HEK293 (cell line): ENCODE data around the gene TM7SF3.
A peak's percentile ranks its signal among the peaks of the same experiment; 100 is the strongest.

Source experiments
- CTCF ChIA-PET: fragments of 350-600 bp; formaldehyde crosslinking; extraction: SDS; loops from one replicate; lab custom pipeline; 2021; ENCODE audit warnings: antibody characterized with exemption; lab: Yijun Ruan, JAX
- POLR2A ChIA-PET: fragments of 300-600 bp; formaldehyde crosslinking; extraction: SDS; loops from one replicate; lab custom pipeline; 2020; ENCODE audit warnings: antibody characterized with exemption, inconsistent platforms; lab: Yijun Ruan, JAX
- H3K27ac ChIP-seq: fragments of 200-500 bp; sonication (Bioruptor generic); 2 replicates; pipeline ENCODE4 v1.5.1; 2014; ENCODE audit warnings: low read depth, low read length, control low read depth, inconsistent platforms; ENCODE audit errors: extremely low read depth
- H3K36me3 ChIP-seq, 2 experiments: fragments of 200-500 bp in 1 of 2; sonication (Bioruptor generic) in 1 of 2; 1 replicate in 1 of 2; 2 replicates in 1 of 2; pipeline ENCODE4 v1.5.1; 2014 to 2017; ENCODE audit warnings: inconsistent platforms in 2 of 2, low read length in 2 of 2; ENCODE audit not compliant: control insufficient read depth in 2 of 2, insufficient read depth in 1 of 2
- H3K4me1 ChIP-seq: fragments of 200-500 bp; sonication (Bioruptor generic); 2 replicates; pipeline ENCODE4 v1.5.1; 2014; ENCODE audit warnings: mild to moderate bottlenecking, low read length, inconsistent platforms; ENCODE audit not compliant: control insufficient read depth, insufficient read depth
- H3K4me3 ChIP-seq: 2 replicates; pipeline ENCODE4 v1.5.1; 2011; ENCODE audit warnings: low read depth, mild to moderate bottlenecking, control low read depth, low read length, moderate library complexity
- H3K9me3 ChIP-seq: fragments of 200-500 bp; sonication (Bioruptor generic); 2 replicates; pipeline ENCODE4 v1.5.1; 2014; ENCODE audit warnings: low read depth, low read length, inconsistent platforms; ENCODE audit not compliant: control insufficient read depth, insufficient read depth
- BCL11A ChIP-seq: fragments of 450-650 bp; formaldehyde crosslinking; IDR thresholded peaks from 2 replicates; pipeline ENCODE4 v1.5.1; 2016; ENCODE audit warnings: low read depth, missing biosample characterization, missing genetic modification characterization
- EGR2 ChIP-seq: fragments of 450-650 bp; formaldehyde crosslinking; IDR thresholded peaks from 2 replicates; pipeline ENCODE4 v1.5.1; 2016; ENCODE audit warnings: low read depth, missing biosample characterization, missing genetic modification characterization
- HOXC10 ChIP-seq: sonication (generic); formaldehyde crosslinking; IDR thresholded peaks from 2 replicates; pipeline ENCODE4 v1.8.1; 2023; ENCODE audit warnings: mild to moderate bottlenecking, missing genetic modification reagents
- PRDM1 ChIP-seq: fragments of 450-650 bp; formaldehyde crosslinking; IDR thresholded peaks from 2 replicates; pipeline ENCODE4; 2016; ENCODE audit warnings: missing biosample characterization, missing genetic modification characterization
- SCRT2 ChIP-seq: fragments of 450-650 bp; formaldehyde crosslinking; IDR thresholded peaks from 2 replicates; pipeline ENCODE4 v1.5.1; 2016; ENCODE audit warnings: missing biosample characterization, missing genetic modification characterization
- SETDB1 ChIP-seq: IDR thresholded peaks from one replicate; pipeline ENCODE4 v1.6.1; 2017; ENCODE audit warnings: mild to moderate bottlenecking, low read length, moderate library complexity, mixed read lengths; ENCODE audit not compliant: insufficient read length
- SP7 ChIP-seq: fragments of 450-650 bp; formaldehyde crosslinking; IDR thresholded peaks from 2 replicates; pipeline ENCODE4 v1.5.1; 2016; ENCODE audit warnings: missing biosample characterization, missing genetic modification characterization
- ZNF112 ChIP-seq: fragments of 450-650 bp; formaldehyde crosslinking; IDR thresholded peaks from 2 replicates; pipeline ENCODE4 v1.5.0; 2017; ENCODE audit warnings: missing biosample characterization, missing genetic modification characterization
- ZNF140 ChIP-seq: fragments of 450-650 bp; formaldehyde crosslinking; IDR thresholded peaks from 2 replicates; pipeline ENCODE4 v1.5.1; 2016; ENCODE audit warnings: missing biosample characterization, missing genetic modification characterization
- ZNF174 ChIP-seq: fragments of 450-650 bp; formaldehyde crosslinking; IDR thresholded peaks from 2 replicates; pipeline ENCODE4 v1.5.0; 2017; ENCODE audit warnings: missing biosample characterization, mild to moderate bottlenecking, missing genetic modification characterization
- ZNF184 ChIP-seq: fragments of 450-650 bp; IDR thresholded peaks from 2 replicates; pipeline ENCODE4 v1.5.1; 2018; ENCODE audit warnings: missing biosample characterization, mild to moderate bottlenecking, missing genetic modification characterization
- ZNF211 ChIP-seq: fragments of 450-650 bp; formaldehyde crosslinking; IDR thresholded peaks from 2 replicates; pipeline ENCODE4 v1.5.1; 2016; ENCODE audit warnings: low read depth, missing biosample characterization, missing genetic modification characterization
- ZNF221 ChIP-seq: fragments of 450-650 bp; formaldehyde crosslinking; IDR thresholded peaks from 2 replicates; pipeline ENCODE4 v1.5.1; 2017; ENCODE audit warnings: missing biosample characterization, missing genetic modification characterization, borderline replicate concordance
- ZNF223 ChIP-seq: fragments of 450-650 bp; formaldehyde crosslinking; IDR thresholded peaks from 2 replicates; pipeline ENCODE4 v1.5.1; 2016; ENCODE audit warnings: missing biosample characterization, missing genetic modification characterization
- ZNF23 ChIP-seq: fragments of 450-650 bp; formaldehyde crosslinking; IDR thresholded peaks from 2 replicates; pipeline ENCODE4 v1.5.1; 2016; ENCODE audit warnings: missing biosample characterization, missing genetic modification characterization, borderline replicate concordance
- ZNF248 ChIP-seq: fragments of 450-650 bp; formaldehyde crosslinking; IDR thresholded peaks from 2 replicates; pipeline ENCODE4 v1.5.1; 2017; ENCODE audit warnings: missing biosample characterization, missing genetic modification characterization
- ZNF274 ChIP-seq, 2 experiments: fragments of 200-500 bp in 1 of 2; fragments of 450-650 bp in 1 of 2; sonication (Bioruptor generic) in 1 of 2; formaldehyde crosslinking in 1 of 2; IDR thresholded peaks; 2 replicates each; pipeline versions ENCODE4 v1.5.1 to v1.6.1; 2014 to 2016; ENCODE audit warnings: borderline replicate concordance in 1 of 2, inconsistent platforms in 1 of 2, low read length in 1 of 2, missing biosample characterization in 1 of 2, missing genetic modification characterization in 1 of 2
- ZNF311 ChIP-seq: fragments of 450-650 bp; formaldehyde crosslinking; IDR thresholded peaks from 2 replicates; pipeline ENCODE4 v1.5.1; 2017; ENCODE audit warnings: missing biosample characterization, missing genetic modification characterization, borderline replicate concordance
- ZNF350 ChIP-seq: fragments of 450-650 bp; formaldehyde crosslinking; IDR thresholded peaks from 2 replicates; pipeline ENCODE4 v1.5.0; 2017; ENCODE audit warnings: missing biosample characterization, mild to moderate bottlenecking, missing genetic modification characterization
- ZNF366 ChIP-seq: fragments of 450-650 bp; formaldehyde crosslinking; conservative IDR thresholded peaks from 2 replicates; pipeline ENCODE4 v1.5.1; 2016; ENCODE audit warnings: missing biosample characterization, missing genetic modification characterization
- ZNF549 ChIP-seq: fragments of 450-650 bp; IDR thresholded peaks from 2 replicates; pipeline ENCODE4 v1.5.1; 2018; ENCODE audit warnings: missing biosample characterization, missing genetic modification characterization, mild to moderate bottlenecking, inconsistent platforms, moderate library complexity
- ZNF558 ChIP-seq: fragments of 450-650 bp; formaldehyde crosslinking; IDR thresholded peaks from 2 replicates; pipeline ENCODE4 v1.5.1; 2016; ENCODE audit warnings: missing biosample characterization, missing genetic modification characterization
- ZNF658 ChIP-seq: fragments of 450-650 bp; formaldehyde crosslinking; IDR thresholded peaks from 2 replicates; pipeline ENCODE4; 2016; ENCODE audit warnings: missing biosample characterization, missing genetic modification characterization
- ZNF670 ChIP-seq: fragments of 450-650 bp; formaldehyde crosslinking; IDR thresholded peaks from 2 replicates; pipeline ENCODE4 v1.5.1; 2016; ENCODE audit warnings: missing biosample characterization, missing genetic modification characterization, low read depth
- ZNF837 ChIP-seq: fragments of 450-650 bp; formaldehyde crosslinking; IDR thresholded peaks from 2 replicates; pipeline ENCODE4 v1.5.1; 2016; ENCODE audit warnings: missing biosample characterization, missing genetic modification characterization
- TF ChIP-seq, protein P1 (sequence below): fragments of 450-650 bp; formaldehyde crosslinking; IDR thresholded peaks from 2 replicates; pipeline ENCODE4 v1.5.1; 2016; ENCODE audit warnings: missing biosample characterization, missing genetic modification characterization
- TF ChIP-seq, protein P2 (sequence below): fragments of 450-650 bp; formaldehyde crosslinking; IDR thresholded peaks from 2 replicates; pipeline ENCODE4 v1.5.1; 2016; ENCODE audit warnings: missing biosample characterization, missing genetic modification characterization

The TM7SF3 gene

DNA sequence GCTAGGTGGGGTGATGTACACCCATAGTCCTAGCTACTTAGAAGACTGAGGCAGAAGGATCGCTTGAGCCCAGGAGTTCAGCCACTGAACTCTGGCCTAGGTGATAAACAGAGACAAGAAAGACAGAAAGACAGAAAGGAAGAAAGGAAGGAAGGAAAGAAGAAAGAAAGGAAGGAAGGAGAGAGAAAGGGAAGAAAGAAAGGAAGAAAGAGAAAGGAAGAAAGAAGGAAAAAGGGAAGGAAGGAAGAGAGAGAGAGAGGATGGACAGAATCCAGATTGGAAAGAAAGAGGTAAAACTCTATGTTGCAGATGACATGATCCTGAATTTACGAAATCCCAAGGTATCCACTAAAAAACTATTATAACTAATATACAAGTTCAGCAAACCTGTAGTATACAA is 84.6 kb downstream of the TM7SF3 start:
- Histone ChIP-seq H3K4me3 (no peak overlapping the region), H3K4me1 (0 out of 2 replicates have a peak, but pooled peaks cover under 1% of the 10 kb centered on the region), H3K27ac (no peak overlapping the region), H3K36me3 (peaks cover 41 to 61% of the 10 kb centered on the region in 2 experiments), H3K9me3 (no peaks in the 10 kb centered on the region)
- ChIA-PET CTCF (interaction anchor here (0.6 kb wide), 1 partner anchor 624 kb away, joined by 4 read pairs; no protein-coding TSS in a partner anchor), POLR2A (no interaction called here)
- no peak for TF ChIP-seq ZNF223 (tag by site-specific recombination)
- TF ChIP-seq PRDM1 = peak; percentile 99
- TF ChIP-seq ZNF837 = no peak
- TF ChIP-seq ZNF248 (tag by site-specific recombination) = no peak
- no peak for TF ChIP-seq SETDB1
- TF ChIP-seq ZNF366 (tag by site-specific recombination) = peak; percentile 94
- TF ChIP-seq ZNF350 (tag by site-specific recombination) = no peak
- no peak for TF ChIP-seq ZNF112
- no peak for TF ChIP-seq ZNF174 (tag by site-specific recombination)
- no peak for TF ChIP-seq EGR2
- TF ChIP-seq HOXC10 (CRISPR knock-in tag) = no peak

DNA sequence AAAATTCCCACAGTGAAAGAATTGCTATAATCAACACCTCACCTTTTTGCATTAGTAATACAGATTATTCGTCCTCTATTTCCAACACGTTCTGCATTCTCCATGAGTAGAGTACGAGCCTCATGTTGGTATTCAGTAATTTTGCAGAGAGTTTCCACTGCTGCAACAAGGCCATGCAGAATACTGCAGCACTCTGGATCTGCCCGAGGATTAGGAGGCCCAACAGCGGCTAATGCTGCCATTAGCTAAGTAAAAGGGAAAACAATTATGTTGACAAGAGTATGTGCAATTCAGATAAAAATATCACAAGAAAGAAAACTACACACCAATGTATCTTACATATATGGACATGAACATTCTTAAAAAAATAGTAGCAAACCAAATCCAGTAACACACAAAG is 85.5 kb downstream of the TM7SF3 start:
- TF ChIP-seq ZNF558 (no peak), ZNF184 (no peak), BCL11A (tag by site-specific recombination) (no peak), ZNF670 (tag by site-specific recombination) (no peak), ZNF140 (no peak), SCRT2 (no peak), ZNF221 (tag by site-specific recombination) (no peak), SP7 (tag by site-specific recombination) (no peak), ZNF23 (tag by site-specific recombination) (no peak), ZNF274 (IDR thresholded peaks at IDR 0.05; ENCODE audit: low read length) (no peak), ZNF274 (tag by site-specific recombination; IDR thresholded peaks at IDR 0.05; ENCODE audit: borderline replicate concordance) (no peak), ZNF211 (tag by site-specific recombination) (no peak), ZNF658 (no peak), ZNF311 (no peak), ZNF549 (tag by site-specific recombination) (no peak)
- TF ChIP-seq, protein P1, sequence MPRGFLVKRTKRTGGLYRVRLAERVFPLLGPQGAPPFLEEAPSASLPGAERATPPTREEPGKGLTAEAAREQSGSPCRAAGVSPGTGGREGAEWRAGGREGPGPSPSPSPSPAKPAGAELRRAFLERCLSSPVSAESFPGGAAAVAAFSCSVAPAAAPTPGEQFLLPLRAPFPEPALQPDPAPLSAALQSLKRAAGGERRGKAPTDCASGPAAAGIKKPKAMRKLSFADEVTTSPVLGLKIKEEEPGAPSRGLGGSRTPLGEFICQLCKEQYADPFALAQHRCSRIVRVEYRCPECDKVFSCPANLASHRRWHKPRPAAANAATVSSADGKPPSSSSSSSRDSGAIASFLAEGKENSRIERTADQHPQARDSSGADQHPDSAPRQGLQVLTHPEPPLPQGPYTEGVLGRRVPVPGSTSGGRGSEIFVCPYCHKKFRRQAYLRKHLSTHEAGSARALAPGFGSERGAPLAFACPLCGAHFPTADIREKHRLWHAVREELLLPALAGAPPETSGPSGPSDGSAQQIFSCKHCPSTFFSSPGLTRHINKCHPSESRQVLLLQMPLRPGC (tag by site-specific recombination) = no peak
- TF ChIP-seq, protein P2, sequence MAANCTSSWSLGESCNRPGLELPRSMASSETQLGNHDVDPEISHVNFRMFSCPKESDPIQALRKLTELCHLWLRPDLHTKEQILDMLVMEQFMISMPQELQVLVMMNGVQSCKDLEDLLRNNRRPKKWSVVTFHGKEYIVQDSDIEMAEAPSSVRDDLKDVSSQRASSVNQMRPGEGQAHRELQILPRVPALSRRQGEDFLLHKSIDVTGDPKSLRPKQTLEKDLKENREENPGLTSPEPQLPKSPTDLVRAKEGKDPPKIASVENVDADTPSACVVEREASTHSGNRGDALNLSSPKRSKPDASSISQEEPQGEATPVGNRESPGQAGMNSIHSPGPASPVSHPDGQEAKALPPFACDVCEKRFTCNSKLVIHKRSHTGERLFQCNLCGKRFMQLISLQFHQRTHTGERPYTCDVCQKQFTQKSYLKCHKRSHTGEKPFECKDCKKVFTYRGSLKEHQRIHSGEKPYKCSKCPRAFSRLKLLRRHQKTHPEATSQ (tag by site-specific recombination) = no peak
- no peak overlapping the region for H3K4me3 ChIP-seq
- peaks cover 48 to 67% of the 10 kb centered on the region in 2 experiments for H3K36me3 ChIP-seq
- ChIA-PET POLR2A (no interaction called here), CTCF (no interaction called here)
- no peak overlapping the region for H3K27ac ChIP-seq
- H3K9me3 ChIP-seq = no peaks in the 10 kb centered on the region
- no peaks in the 10 kb centered on the region for H3K4me1 ChIP-seq
